HG03558 (cell line): ENCODE results near the gene GPS2.

Experiments used
- ATAC-seq: cut with Tn5 transposase; IDR thresholded peaks from one replicate; pipeline ENCODE4 v1.9.1; 2021; ENCODE audit warnings: moderate number of reproducible peaks; ENCODE audit not compliant: unreplicated experiment; ENCODE audit errors: extremely low read depth

GPS2 gene

GRCh38 chr17:7262935-7263800 is 52.0 kb downstream of the GPS2 start:
- no peak for ATAC-seq
